HG03095 (cell line): ENCODE results near the gene NTSR2.

ENCODE experiments used
- ATAC-seq: cut with Tn5 transposase; IDR thresholded peaks from one replicate; pipeline ENCODE4 v1.9.1; 2021; ENCODE audit warnings: moderate library complexity; ENCODE audit not compliant: unreplicated experiment

The NTSR2 gene

GRCh38 chr2:11699686-11700670, 30.0 kb upstream of the NTSR2 start:
- no peak for ATAC-seq

DNA sequence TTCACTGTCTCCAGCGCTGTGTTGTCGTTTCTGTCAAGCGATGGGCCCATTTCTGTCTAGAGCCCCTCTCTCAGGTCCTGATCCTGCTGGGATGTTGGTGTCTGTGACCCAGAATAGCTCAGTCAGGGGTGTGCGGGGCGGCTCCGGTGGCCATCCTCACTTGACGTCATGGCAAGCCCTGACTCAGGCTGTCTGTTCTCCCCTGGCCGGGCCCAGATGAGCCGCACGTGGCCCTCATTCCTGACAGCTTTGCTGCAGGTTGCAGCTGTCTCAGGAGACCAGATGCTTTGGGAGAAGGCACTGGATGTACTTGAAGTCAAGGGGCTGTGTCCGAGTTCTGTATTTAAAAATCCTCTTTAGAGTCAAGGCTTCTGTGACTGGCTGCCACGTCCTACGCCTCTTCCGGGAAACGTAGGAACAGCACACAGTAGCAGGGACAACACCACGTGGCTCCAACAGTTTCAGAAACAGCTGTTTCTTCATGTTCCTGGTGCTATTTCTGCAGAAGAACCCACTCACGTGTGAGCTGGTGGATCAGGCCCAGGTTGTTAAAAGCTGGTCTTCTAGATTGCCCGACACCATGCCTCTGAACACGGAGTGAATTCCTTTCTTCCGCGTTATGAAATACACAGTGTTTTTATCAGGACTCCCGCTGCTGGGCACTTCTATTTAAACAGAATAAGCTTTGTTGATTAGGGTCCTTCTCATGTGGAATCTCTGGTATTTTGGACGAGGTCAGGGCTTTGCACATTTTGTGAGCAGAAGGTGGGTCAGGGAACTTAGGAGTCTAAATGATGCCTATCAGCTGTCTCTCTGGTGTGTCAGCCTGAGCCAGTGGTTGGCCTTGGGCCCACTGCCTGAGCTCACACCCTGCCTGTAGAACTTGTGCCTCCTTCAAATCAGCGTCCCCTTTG, 28.3 kb upstream of the NTSR2 start:
- ATAC-seq, result no peak

DNA sequence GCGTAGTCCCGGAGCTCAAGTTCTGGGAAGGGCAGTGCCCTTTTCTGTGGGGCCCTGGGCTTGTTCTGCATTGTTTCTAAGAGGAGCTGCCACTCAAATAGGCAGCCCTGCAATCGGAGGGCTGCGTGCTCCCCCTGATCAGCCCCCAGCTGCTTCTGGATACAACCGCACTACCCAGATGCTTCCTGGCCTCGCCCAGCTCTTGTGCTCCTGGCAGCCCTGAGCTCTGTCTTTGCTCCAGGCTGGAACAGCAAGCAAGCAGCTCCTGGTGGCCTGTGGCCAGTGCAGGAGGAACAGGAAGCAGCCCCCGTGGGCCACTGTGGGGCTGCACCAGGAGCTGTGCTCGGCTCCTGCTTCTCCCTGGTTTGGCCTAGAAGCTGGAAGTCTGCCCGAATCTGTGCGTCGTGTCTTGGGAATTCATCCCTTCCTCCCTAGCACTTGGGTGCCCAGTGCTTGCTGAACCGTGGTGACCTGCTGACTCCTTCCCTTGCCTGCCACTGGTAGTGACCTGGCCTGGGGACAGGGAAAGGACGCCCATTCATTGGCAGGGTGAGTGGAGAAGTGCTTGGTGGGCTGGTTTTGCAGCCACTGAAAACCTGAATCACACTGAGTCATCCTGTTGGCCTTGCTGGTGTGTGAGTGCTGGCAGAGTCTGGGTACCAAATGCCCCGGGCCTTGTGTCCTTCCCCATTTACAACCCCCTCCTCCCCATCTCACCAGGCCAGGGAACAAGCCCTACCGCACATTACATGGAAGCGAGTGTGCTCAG, 27.3 kb upstream of the NTSR2 start:
- no peak for ATAC-seq

DNA sequence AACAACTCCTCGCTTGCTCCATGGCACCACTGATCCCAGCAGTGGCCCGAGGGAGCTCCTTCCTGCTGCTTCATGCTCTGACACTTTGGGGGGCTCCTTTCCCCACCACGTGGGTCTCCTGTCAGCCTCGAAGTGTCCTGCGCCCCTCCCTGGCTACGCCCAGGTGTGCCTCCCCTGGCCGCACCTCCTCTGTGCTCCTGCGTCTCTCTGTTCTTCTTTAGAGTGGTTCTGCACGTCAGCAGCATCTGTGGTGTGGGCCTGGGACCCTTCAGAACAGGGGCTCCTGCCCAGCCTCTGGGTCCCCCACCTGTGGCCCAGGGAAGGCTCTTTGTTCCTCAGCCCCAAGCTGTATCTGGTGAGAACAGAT, 26.7 kb upstream of the NTSR2 start:
- ATAC-seq, result no peak

- ATAC-seq, result no peak
These were observed 25.6 kb upstream of the NTSR2 start for GRCh38 chr2:11695576-11695975.

- peak; percentile 75 for ATAC-seq
These were observed 23.0 kb upstream of the NTSR2 start for GRCh38 chr2:11692966-11693521.

GRCh38 chr2:11691076-11691660, 21.2 kb upstream of the NTSR2 start:
- no peak for ATAC-seq

GRCh38 chr2:11688222-11689069, 18.5 kb upstream of the NTSR2 start:
- peak; percentile 72 for ATAC-seq

DNA sequence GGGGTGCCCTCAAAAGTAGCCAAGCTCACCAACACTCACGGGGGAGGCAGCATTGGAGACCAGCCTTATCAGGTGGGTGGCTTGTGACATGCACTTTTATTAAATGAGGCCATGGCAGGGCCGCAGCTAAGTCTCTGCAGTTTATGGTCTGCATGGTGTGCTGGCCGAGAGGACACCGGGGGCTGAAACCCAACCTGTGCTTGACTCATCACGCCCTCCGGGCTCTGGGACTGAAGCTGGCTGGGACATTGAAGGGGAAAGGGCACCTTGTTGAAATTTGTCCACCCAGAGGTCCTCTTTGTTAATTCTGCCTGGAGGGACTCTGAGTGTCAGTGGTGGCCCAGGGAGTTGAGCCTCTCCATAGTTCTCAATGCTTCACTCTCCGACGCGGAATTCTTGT, 17.7 kb upstream of the NTSR2 start:
- no peak for ATAC-seq

- ATAC-seq, result no peak
These were observed 16.0 kb upstream of the NTSR2 start for GRCh38 chr2:11685906-11686470.

- no peak for ATAC-seq
These were observed 15.0 kb upstream of the NTSR2 start for GRCh38 chr2:11684894-11685460.

DNA sequence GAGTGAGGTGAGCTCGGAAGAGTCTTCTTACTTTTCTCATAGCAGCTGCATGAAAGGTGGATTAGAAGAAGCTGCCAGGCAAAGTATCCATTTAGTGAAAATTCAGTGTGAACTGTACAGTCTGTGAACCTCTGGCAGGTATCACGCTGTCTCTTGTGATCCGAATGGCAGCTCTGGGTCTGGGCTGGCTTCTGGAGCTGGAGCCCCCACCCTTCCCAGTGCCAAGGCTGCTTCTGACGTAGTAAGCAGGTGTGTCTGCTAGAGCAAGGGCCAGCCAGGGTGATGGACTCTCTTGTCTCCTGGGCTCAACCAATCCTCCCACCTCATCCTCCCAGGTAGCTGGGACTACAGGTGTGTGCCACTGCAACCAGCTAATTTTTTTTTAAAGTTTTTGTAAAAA, 14.0 kb upstream of the NTSR2 start:
- no peak for ATAC-seq

DNA sequence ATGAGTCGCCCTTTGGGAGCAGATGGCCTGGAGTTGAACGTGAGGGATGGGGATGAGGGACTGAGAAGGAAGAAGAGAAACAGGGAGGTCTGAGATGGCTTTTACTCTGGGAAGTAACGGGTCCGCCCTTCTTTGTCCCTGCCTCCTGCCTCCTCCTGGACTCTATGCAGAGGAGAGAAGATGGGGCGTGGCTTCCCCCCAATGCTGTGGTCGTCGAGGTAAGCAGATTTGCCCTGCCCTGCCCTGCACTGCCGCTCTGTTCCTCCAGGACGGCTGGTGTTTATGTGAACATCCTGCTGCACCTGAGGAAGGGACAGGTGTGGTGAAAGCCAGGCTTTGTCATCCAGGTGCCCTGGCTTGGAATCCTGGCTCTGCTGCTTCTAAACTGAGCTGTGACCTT, 13.5 kb upstream of the NTSR2 start:
- ATAC-seq, result no peak

- ATAC-seq, result no peak
These were observed 12.6 kb upstream of the NTSR2 start for GRCh38 chr2:11682590-11682915.

- no peak for ATAC-seq
These were observed 12.0 kb upstream of the NTSR2 start for GRCh38 chr2:11681722-11682589.

GRCh38 chr2:11680901-11681721, 11.1 kb upstream of the NTSR2 start:
- no peak for ATAC-seq
